Gastrocnemius medialis (tissue), 4 donors: ENCODE data around the gene MPPED1.

Source experiments
- CTCF ChIP-seq, 5 experiments: fragments of 450-650 bp in 3 of 5; fragments of 200-600 bp in 2 of 5; sonication (generic) in 2 of 5; IDR thresholded peaks in 4 of 5; conservative IDR thresholded peaks in 1 of 5; 1 replicate in 4 of 5; 2 replicates in 1 of 5; pipeline ENCODE4 v1.5.1; 2016 to 2019; ENCODE audit warnings: antibody characterized with exemption in 5 of 5, mild to moderate bottlenecking in 3 of 5, moderate library complexity in 3 of 5
- POLR2A ChIP-seq, 2 donors: fragments of 450-650 bp; IDR thresholded peaks; one replicate each; pipeline ENCODE4 v1.6.1; 2017; ENCODE audit warnings: antibody characterized with exemption in 2 of 2, mild to moderate bottlenecking in 2 of 2, moderate library complexity in 2 of 2

DNA sequence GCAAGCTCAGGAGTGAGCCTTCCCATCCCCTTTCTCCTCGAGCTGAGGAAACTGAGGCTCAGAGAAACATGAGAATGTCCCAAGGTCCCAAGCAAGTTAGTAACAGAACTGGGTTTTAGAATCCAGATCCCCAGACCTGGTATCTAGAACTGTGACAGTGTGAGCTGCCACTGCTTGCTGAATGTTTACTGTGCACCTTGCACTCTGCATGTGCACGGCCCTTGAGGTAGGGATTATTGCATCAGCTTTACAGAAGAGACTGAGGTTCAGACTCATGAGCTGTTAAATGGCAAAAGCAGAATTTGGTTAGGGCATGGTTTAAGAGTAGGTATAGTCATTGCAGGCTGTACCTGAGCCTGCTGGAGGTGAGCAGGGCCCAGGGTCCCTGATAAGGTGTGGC, 3.8 kb upstream of the MPPED1 start:
- TF ChIP-seq CTCF (IDR thresholded peaks at IDR 0.05 in 4 of 5, conservative IDR thresholded peaks at IDR 0.05 in 1 of 5): no peak
- TF ChIP-seq POLR2A (IDR thresholded peaks at IDR 0.05): no peak
